Fibroblast of lung (primary cell): ENCODE results near the gene DENND4B.

Experiments used
- EZH2 ChIP-seq: IDR thresholded peaks from 2 replicates; pipeline ENCODE4 v1.5.1; 2012; ENCODE audit warnings: low read length, control low read depth, mild to moderate bottlenecking; ENCODE audit errors: missing control alignments
- TF ChIP-seq, protein P1 (sequence below), 2 donors: IDR thresholded peaks in 1 of 2; conservative IDR thresholded peaks in 1 of 2; 1 replicate in 1 of 2; 2 replicates in 1 of 2; pipeline ENCODE4 v1.5.1; 2011 to 2012; ENCODE audit warnings: low read length in 2 of 2, control low read depth in 1 of 2, inconsistent platforms in 1 of 2, low read depth in 1 of 2, mild to moderate bottlenecking in 1 of 2

DNA sequence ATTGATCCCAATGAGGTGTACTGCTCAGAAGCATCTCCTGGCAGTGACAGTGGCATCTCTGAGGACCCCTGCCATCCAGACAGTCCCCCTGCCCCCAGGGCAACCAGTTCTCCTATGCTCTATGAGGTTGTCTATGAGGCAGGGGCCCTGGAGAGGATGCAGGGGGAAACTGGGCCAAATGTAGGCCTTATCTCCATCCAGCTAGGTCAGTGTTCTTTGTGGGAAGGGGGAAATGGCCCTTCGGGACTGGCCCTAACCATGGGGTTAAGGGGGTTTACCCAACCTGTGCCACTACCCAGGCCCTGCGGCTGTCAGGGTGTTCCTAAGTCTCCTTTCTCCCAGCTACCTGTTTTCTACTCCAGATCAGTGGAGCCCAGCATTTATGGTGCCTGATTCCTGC, 22.5 kb upstream of the DENND4B start:
- TF ChIP-seq, protein P1, sequence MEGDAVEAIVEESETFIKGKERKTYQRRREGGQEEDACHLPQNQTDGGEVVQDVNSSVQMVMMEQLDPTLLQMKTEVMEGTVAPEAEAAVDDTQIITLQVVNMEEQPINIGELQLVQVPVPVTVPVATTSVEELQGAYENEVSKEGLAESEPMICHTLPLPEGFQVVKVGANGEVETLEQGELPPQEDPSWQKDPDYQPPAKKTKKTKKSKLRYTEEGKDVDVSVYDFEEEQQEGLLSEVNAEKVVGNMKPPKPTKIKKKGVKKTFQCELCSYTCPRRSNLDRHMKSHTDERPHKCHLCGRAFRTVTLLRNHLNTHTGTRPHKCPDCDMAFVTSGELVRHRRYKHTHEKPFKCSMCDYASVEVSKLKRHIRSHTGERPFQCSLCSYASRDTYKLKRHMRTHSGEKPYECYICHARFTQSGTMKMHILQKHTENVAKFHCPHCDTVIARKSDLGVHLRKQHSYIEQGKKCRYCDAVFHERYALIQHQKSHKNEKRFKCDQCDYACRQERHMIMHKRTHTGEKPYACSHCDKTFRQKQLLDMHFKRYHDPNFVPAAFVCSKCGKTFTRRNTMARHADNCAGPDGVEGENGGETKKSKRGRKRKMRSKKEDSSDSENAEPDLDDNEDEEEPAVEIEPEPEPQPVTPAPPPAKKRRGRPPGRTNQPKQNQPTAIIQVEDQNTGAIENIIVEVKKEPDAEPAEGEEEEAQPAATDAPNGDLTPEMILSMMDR (conservative IDR thresholded peaks at IDR 0.05 in 1 of 2, IDR thresholded peaks at IDR 0.05 in 1 of 2; ENCODE audit: low read depth in 1 of 2, low read length in 2 of 2) = no peak
- no peak for TF ChIP-seq EZH2
